Measurements from ENCODE around the gene EPHA7.

GRCh38 chr6:93454533-93454932, 35.2 kb upstream of the EPHA7 start:
- TF ChIP-seq CTCF (IDR thresholded peaks at IDR 0.05) (no peak), MXI1 (IDR thresholded peaks at IDR 0.05; ENCODE audit: low read depth, low read length) (no peak), FOXJ3 (CRISPR knock-in tag; IDR thresholded peaks at IDR 0.05) (no peak), EP300 (IDR thresholded peaks at IDR 0.05; ENCODE audit: borderline replicate concordance in 1 of 2, low read depth in 1 of 2, low read length in 1 of 2) (no peak), PBX3 (IDR thresholded peaks at IDR 0.05) (no peak), ZBTB33 (IDR thresholded peaks at IDR 0.05; ENCODE audit: borderline replicate concordance, low read depth) (no peak), RAD21 (IDR thresholded peaks at IDR 0.05; ENCODE audit: low read length) (no peak), TAF1 (IDR thresholded peaks at IDR 0.05; ENCODE audit: borderline replicate concordance, low read depth, low read length) (no peak)

All from SK-N-SH (cell line).